ENCODE data around the gene CYBC1. TPM values are rescaled to one million over a fixed set of nuclear protein-coding genes. Genes with fewer than 3 reads are reported as not detected.
"Not testable (repeated sequence)": the region's sequence is repeated elsewhere in the genome, so short reads cannot be mapped to it uniquely, and the experiment has no call there.

Gene CYBC1
- total RNA-seq, 1 experiment from 2014 or later = 71.7 TPM

GRCh38 chr17:82412535-82413520, 37.7 kb downstream of the CYBC1 start:
- Mint-ChIP-seq H3K27me3 (ENCODE audit: low read depth) (no peaks in the 10 kb centered on the region), H3K4me3 (no peak overlapping the region), H3K36me3 (no peaks in the 10 kb centered on the region), H3K27ac (no peak overlapping the region), H3K4me1 (peaks cover 9% of the 10 kb centered on the region), H3K9me3 (no peaks in the 10 kb centered on the region)
- ATAC-seq (no peak), DNase-seq (ENCODE audit: low spot score) (no peak)
- CTCF ChIA-PET = no interaction called here
- POLR2A ChIA-PET = no interaction called here
- no peak for TF ChIP-seq ZNF219 (CRISPR knock-in tag; IDR thresholded peaks at IDR 0.05; ENCODE audit: borderline replicate concordance)
- no peak for TF ChIP-seq EMX1 (CRISPR knock-in tag; IDR thresholded peaks at IDR 0.05)
- no peak for TF ChIP-seq GABPB1 (CRISPR knock-in tag; IDR thresholded peaks at IDR 0.05)
- TF ChIP-seq MAX (CRISPR knock-in tag; IDR thresholded peaks at IDR 0.05) = no peak
- no peak for TF ChIP-seq AR (CRISPR knock-in tag; IDR thresholded peaks at IDR 0.05)
- TF ChIP-seq FOXJ3 (CRISPR knock-in tag; IDR thresholded peaks at IDR 0.05; ENCODE audit: borderline replicate concordance) = no peak
- no peak for TF ChIP-seq KAT7 (CRISPR knock-in tag; IDR thresholded peaks at IDR 0.05; ENCODE audit: borderline replicate concordance)
- TF ChIP-seq SMAD4 (CRISPR knock-in tag; IDR thresholded peaks at IDR 0.05) = no peak
- no peak for TF ChIP-seq ATF3 (CRISPR knock-in tag; conservative IDR thresholded peaks at IDR 0.05)

- H3K27ac Mint-ChIP-seq; H3K4me3 Mint-ChIP-seq; H3K27me3 Mint-ChIP-seq (ENCODE audit: low read depth); ATAC-seq; CTCF ChIA-PET; DNase-seq (ENCODE audit: low spot score); H3K36me3 Mint-ChIP-seq; H3K9me3 Mint-ChIP-seq; POLR2A ChIA-PET; H3K4me1 Mint-ChIP-seq: not testable (repeated sequence)
Measured at GRCh38 chr17:82412081-82412480, 38.5 kb downstream of the CYBC1 start.

GRCh38 chr17:82411396-82412053, 39.0 kb downstream of the CYBC1 start:
- no peaks in the 10 kb centered on the region for H3K36me3 Mint-ChIP-seq
- no peak for ATAC-seq
- DNase-seq (ENCODE audit: low spot score) = no peak
- no peaks in the 10 kb centered on the region for H3K9me3 Mint-ChIP-seq
- POLR2A ChIA-PET = no interaction called here
- TF ChIP-seq EMX1 (CRISPR knock-in tag; IDR thresholded peaks at IDR 0.05) (no peak), RELA (CRISPR knock-in tag; IDR thresholded peaks at IDR 0.05; ENCODE audit: borderline replicate concordance) (no peak), ZNF138 (CRISPR knock-in tag; conservative IDR thresholded peaks at IDR 0.05) (no peak), MXD4 (CRISPR knock-in tag; IDR thresholded peaks at IDR 0.05; ENCODE audit: borderline replicate concordance) (no peak), NFYB (CRISPR knock-in tag; conservative IDR thresholded peaks at IDR 0.05; ENCODE audit: low read depth) (no peak), GTF2I (CRISPR knock-in tag; conservative IDR thresholded peaks at IDR 0.05) (no peak), RORB (CRISPR knock-in tag; IDR thresholded peaks at IDR 0.05) (no peak), GRHL2 (CRISPR knock-in tag; IDR thresholded peaks at IDR 0.05; ENCODE audit: insufficient replicate concordance, severe bottlenecking) (no peak), FOXJ3 (CRISPR knock-in tag; IDR thresholded peaks at IDR 0.05; ENCODE audit: borderline replicate concordance) (no peak)
- no peak overlapping the region for H3K27ac Mint-ChIP-seq
- CTCF ChIA-PET = no interaction called here
- no peak overlapping the region for H3K4me3 Mint-ChIP-seq
- peaks cover 9% of the 10 kb centered on the region for H3K4me1 Mint-ChIP-seq
- H3K27me3 Mint-ChIP-seq (ENCODE audit: low read depth) = no peaks in the 10 kb centered on the region

Measured in WTC11 (cell line).